UCSD-AML1 (cell line): ENCODE results near the gene SNAPC4.
"Not testable (repeated sequence)": the region's sequence is repeated elsewhere in the genome, so short reads cannot be mapped to it uniquely, and the experiment has no call there.

ENCODE experiments used
- DNase-seq: peaks from one replicate; lab custom pipeline; 2025; ENCODE audit not compliant: unreplicated experiment; lab: John Stamatoyannopoulos, UW

SNAPC4 gene

DNA sequence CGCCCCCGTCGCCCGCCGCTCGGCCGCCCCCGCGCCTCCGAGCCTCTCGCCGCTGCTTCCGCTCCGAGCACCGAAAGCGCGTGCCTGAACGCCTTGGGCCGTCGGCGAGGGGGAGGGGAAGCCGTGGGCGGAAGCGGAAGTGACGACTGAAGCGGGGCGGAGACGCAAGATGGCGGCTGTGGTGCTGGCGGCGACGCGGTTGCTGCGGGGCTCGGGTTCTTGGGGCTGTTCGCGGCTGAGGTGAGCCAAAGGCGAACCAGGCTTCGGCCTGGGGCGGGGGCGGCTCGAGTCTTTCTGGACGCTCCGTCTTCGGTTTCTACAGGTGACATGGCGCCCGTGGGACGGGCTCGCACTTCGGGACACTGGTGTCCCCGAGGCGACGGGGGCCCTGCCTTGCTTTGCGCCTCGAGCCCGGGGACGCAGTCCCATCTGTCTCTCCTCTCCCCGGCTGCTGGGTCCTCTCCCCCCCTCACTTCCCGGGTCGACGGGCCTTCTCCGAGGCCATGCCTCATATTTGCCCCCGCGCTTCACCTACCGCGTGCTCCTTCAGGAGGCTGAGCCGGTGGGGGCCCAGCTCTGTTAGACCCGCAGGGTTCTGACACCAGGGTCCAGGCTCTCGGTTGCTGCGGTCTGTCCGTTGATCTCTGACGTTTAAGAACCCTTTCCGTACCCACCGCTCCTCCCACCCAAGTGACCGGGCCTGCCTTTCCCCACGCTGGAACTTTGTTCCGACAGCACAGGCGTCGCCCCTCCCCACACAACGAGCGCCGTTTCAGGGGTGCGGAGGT is 10.7 kb upstream of the SNAPC4 start, which contains the start of the genes ENTR1 and PMPCA:
Gene ENTR1 (minus strand): TSS at position 115 of the 788 bp plus-strand sequence. CDS start 217 bp downstream, outside the sequence.
Gene PMPCA (plus strand): TSS at position 159 of the 788 bp plus-strand sequence. CDS start 11 bp downstream, at position 170.
- DNase-seq = peak; percentile 90

DNA sequence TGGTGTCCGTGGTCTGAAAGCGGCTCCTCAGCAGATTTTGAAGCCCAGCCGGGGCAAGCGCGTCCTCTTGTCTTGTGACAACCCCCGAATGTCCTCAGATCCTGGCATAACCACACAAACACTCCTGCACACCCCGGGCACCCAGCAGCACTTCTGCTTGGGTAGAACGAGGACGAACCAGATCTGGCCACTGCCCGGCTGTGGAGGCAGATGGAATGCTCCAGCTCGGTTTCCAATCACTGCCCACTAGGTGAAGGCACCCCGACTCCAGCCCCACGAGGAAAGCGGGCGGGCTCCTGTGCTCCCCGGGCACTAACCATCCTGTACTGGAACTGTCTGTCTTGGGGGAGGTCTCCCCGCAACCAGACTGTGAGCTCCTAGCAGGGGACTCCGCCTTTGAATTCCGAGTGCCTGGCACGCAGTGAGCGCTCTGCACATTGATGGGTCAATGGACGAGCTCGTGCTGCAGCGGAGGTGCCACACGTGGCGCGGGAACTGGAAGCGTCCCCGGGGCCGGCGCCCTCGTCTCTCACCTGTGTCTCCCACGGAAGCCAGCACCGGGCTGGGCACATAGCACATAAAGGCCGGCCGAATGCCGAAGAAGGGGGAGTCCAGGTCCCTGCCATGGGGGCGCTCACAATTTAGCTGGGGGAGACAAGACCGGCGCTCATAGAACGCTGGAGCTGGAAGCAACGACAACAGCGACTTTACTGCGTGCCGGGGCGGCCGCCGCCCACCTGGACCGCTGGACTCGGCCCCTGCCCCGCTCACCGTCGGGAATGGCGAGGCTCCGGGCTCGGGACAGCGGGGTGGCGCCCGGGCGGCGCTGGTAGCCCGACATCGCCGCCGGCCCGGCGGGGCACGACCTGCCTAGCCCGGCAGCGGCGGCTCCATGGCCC is 9.8 kb upstream of the SNAPC4 start:
- peak; percentile 33 for DNase-seq

DNA sequence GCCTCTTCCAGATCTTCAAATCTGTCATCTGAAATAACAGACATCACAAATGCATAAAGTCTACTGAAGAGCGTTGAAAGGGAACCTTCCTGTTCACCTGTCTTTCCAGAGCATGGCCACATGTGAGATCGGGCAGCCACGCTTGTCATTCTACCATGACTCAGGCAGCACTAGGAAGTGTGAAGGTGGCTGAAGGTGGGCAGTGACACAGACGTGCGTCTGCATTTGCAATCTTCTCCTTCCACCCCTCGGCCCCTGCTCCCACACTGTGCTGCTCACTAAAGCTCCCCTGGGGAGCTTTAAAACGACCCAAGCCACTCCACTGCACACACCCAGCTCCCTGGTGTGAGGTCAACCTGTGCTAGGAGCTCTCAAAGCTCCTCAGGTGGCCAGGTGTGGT is 7.9 kb upstream of the SNAPC4 start:
- DNase-seq = no peak

DNA sequence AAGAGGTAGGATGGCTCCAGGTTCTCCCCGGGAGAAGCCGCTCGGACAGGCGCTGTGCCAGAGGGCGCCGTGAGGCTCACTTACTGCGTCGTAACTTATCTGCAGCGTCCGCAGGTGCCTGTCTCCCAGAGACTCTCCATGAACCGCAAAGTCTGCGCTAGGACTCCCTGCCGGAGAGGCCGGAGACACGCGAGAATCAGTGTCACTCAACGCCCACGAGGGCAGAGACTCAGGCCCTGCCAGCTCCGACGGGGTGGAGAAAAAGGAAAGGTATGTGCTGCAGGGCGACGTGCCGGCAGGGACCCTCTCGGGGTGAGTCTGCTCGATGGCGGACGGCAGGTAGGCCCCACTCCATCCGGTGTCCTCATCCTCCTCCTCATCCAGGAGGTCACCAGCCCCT is 7.1 kb upstream of the SNAPC4 start:
- DNase-seq = not testable (repeated sequence)

DNA sequence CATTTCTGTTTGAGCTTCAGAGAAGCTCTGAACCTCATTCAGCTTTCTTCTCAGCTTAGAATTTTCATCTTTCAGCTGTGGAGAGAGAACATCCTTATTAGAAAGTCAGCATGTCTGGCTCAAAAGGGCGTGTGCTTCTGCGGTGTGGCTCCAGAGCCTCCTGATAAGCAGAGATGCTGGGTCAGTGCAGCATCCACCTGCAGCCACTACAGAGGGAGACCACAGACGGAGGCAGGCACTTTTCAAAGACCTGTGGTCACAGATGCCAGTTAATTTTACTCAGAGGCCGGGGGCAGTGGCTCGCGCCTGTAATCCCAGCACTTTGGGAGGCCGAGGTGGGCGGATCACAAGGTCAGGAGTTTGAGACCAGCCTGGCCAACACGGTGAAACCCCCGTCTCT is 5.9 kb upstream of the SNAPC4 start:
- DNase-seq = not testable (repeated sequence)

DNA sequence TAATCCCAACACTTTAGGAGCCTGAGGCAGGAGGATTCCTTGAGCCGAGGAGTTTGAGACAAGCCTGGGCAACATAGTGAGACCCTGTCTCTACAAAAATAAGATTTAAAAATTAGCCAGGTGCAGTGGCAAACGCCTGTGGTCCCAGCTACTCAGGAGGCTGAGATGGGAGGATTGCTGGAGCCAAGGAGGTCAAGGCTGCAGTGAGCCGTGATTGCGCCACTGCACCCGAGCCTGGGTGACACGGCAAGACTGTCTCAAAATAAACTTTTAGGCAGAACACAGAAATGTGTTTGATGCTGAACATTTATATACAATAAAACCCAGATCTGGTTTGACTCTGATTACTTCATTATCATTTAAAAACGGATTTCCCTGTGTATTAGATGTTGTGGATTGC is 5.5 kb upstream of the SNAPC4 start:
- no peak for DNase-seq

DNA sequence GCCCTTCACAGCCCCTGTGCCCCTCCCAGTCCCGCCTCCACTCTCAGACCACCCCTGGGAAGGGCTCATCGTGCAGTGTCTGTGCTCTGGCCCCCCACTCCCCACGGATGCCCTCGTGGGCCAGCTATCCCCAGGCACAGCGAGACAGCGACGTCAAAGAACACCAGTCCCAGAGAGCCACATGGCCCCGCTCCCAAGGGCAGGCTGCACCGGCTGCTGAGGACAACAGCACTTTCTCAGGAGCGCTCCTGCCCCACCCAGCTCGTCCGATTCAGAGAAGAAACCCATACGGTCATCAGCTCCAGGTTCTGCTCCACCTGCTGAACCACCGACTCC is 4.8 kb upstream of the SNAPC4 start:
- no peak for DNase-seq

DNA sequence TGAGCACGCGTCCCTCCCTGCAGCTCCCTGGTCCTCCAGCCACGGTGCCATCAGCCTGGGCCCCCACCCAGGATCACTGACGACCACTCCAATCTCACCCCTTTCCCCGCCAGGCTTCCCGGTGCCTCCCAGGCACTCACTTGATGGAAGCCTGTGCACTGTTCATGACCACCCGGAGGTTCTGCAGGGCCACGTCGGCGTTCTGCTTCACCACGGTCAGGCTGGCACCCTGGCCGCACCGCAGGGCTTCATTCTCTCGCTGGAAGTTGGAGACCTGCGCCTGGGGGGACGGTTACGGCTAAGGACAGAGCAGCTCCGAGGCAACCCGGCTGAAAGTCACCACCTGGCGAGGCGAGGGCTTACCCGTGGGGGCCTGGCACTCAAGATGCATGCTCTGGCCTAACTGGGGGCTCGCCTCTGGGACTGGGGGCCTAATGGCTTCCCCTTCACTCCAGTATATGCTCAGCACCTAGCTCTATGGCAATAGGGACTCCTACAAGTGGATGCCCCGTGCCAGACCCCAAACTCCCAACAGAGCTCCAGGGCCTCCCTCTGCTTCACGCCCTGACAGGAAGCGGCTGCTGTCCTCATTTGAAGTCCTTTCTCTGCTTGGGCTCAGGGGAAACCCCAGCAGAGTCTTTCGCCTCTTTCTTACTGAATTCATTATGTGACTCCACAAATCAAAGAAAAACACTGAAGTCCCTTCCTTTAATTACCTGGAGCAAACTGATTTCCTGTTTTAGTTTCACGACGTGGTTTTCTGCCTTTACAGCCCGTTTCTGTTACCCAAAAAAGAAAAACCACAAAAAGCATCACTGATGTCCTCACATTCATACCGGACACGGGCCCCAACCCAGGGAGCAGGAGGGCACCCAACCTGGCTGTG is 4.2 kb upstream of the SNAPC4 start:
- no peak for DNase-seq

DNA sequence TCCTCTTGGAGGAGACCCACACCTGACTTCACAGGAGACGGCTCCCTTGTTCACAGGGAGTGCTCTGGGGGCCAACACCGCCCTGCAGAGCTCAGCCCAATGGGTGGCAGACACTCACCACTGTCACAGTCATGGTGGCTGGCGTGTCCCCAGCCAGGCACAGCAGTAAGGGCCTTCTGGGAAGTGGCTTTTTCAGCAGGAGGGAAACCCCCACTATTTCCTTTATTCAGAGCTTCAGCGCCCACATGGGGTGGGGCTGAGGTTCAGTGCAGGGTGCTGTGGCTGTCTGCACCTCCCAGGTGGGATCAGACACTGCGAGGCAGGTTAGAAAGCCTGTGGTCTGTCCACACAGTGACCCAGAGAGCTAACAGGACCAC is 3.6 kb upstream of the SNAPC4 start:
- DNase-seq = no peak

DNA sequence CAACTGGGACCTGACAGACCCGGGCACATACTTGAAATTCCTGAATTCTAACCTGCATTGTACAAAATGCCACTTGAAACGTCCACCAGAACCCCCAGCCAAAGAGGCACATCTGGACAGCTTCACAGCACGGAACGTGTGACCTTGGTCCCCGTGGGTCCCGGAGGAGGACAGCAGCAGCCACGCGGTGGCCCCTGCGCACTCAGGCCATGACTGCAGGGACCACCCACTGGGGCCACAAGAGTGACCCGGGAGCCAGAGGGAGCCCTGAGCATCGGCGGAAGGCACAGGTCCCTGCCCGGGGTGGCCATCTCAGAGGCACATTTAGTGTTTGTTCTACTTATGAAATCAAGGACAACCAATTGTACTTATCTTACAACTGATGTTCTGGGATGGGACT is 2.1 kb upstream of the SNAPC4 start:
- DNase-seq = no peak

DNA sequence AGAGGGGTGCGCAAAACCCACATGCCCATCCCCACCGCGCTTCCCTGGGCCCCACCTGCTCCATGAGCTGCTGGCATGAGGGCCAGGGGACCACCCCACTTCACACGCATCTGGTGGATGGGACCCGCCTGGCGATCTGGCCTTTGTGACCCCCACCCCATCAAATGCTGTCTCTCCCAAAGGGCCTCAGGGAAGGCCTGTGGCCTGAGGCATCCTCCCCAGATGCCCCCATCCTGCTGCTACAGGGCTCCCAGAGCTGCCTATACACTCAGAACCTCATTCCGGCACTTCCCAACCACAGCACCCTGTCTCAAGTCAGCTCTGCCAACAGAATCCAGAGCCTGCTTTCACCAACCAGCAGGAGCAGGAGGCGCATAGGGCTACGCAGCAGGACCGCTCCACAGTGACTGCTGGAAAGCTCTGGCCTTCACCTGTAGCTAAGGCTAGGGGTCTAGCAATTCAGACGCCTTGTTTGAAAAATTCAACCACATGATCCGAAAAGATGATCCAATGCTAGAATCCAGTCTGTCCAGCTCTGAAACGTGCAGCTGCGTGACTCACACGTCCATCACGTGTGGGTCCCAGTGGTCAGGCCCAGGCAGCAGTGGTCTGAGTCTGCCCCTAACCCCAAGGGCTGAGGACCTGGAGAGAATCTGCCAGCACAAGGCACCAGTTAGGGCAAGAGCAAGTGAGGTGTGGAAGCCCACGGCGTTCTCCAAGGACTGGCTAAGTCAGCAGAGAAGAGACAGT is 1.4 kb upstream of the SNAPC4 start:
- no peak for DNase-seq

DNA sequence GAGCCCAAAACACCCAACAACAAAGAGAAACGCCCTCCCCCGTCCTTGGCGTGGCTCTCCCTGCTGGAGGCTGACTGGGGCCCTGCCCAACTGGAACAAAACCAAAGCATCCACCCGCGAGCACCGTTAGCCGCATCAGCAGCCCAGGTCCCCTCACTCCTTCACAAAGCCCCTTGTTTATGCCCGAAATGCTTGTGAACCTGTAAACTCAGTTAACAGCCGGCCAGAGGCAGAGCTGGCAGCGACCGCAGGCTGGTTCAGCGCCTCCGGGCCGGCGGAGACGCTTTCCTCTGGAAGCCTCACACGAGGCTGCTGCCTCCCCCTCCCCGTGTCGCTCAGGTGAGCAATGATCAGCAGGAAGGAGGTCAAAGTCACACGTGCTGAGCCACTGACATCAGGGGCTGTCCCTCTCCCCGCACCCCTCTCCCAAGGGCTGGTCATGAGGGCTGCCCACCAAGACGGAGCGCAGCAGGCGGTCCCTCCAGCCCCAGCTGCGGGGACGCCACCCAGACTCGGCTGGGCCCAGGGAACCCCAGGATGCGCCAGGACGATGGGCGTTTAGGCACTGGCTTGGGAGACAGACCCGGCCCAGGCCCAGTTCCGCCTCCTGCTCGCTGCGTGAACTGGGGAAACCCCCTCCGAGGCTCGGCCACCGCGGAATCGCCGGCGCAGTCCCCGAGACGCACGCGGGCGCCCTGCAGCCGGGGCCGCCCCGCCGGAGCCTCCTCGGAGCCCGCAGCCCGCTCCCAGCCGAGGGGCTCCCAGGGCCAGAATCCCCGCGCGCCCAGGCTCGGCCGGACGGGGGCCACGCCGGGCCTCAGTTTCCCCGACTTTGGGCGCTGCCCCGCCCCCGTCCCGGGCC is 563 bp downstream of the SNAPC4 start:
- DNase-seq = peak; percentile 25

DNA sequence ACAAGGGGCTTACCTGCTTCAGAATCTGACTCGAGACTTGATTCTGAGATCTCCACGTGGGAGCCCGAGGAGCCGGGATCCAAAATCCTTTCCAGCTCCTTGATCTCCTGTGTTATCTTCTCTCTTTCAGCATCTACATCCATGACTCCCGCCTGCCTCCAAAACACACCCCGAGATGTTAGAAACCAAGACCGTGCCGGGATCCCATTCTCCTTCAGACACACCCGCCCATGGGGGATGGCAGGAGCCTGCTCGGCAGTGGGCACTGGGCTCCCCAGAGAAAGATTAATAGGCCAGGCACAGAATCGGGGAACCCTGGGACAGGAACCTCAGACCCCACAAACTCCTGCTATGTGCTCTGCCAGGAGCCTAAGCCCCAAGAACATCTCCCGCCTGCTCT is 1.7 kb downstream of the SNAPC4 start:
- DNase-seq = no peak

DNA sequence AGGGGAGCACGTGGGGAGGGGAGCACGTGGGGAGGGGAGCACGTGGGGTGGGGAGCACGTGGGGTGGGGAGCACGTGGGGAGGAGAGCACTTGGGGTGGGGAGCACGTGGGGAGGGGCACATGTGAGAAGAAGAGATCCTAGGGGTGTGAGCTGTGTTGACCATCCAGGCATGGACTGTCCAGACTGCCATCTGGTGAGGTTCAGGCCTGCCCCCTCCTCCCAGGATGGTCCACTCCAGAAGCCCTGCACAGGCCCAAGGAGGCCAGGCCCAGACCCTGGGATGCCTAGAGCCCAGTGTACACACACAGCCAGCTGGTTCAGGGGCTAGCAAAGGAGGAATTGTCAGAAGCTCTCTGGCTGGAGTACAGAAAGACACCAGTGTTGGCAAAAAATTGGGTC is 2.3 kb downstream of the SNAPC4 start:
- no peak for DNase-seq

DNA sequence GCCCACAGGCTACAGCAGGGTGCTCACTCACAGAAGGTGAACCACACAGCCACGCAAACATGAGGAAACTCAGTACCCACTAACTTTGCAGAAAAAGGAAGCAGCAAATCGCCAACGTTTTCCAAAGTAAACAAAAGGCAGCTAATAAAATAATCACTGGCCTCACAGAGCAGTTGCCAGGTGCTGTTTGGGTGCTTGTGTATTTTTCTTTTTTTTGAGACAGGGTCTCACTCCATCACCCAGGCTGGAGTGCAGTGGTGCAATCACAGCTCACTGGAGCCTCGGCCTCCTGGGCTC is 3.8 kb downstream of the SNAPC4 start:
- DNase-seq = no peak

DNA sequence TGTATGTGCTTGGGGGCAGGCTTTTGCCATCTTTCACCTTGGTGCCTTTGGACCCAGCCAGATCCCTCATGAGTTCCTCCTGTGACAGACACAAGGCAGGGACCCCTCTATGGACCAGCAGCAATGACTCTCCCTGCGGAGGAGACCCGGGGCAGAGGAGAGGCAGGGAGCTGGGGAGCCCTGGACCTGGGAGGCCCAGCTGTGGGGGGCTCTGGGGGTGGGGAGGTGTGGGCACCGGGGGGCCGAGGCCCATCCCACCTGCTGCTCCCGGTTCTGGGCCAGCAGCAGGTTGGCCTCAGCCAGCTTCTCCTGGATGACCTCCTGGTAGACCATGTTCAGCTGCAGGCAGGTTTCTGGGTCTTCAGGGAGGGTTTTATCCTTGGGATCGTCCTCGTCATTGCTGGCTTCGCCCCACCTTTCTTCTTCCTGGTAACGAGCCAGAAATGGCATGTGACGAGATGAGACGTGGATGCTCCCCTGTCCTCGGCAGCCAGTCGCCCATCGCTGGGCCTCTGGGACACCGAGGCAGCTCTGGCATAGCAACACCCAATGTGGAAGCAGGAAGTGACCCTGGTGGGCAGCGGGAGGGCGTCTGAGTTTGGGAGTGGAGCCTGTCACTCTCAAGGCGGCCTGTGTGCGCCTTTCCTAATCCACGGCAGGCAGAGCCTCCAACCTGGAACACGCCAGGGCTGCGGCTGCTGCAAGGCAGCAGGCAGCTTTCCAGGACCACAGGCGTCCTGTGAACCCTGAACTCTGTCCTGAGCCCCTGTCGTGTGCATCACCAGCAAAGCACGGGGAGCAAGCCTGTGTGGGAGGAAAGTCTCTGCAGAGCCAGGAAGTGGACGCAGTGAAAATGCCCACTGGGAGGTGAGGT is 4.4 kb downstream of the SNAPC4 start:
- no peak for DNase-seq

DNA sequence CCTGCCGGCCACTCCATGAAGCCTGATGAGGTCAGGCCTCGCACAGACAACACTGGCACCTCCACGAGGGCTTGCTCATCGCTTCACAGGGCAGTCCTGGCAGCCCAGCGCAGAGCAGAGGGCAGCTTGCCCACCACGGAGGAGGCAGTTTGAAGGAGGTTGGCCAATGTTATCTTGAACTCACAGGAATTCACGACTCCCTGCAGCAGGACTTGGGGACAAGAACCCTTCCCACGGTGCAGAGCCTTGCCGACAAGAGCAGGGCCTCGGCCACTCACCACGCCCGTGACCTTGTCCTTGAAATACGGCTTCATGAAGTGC is 5.0 kb downstream of the SNAPC4 start:
- no peak for DNase-seq

DNA sequence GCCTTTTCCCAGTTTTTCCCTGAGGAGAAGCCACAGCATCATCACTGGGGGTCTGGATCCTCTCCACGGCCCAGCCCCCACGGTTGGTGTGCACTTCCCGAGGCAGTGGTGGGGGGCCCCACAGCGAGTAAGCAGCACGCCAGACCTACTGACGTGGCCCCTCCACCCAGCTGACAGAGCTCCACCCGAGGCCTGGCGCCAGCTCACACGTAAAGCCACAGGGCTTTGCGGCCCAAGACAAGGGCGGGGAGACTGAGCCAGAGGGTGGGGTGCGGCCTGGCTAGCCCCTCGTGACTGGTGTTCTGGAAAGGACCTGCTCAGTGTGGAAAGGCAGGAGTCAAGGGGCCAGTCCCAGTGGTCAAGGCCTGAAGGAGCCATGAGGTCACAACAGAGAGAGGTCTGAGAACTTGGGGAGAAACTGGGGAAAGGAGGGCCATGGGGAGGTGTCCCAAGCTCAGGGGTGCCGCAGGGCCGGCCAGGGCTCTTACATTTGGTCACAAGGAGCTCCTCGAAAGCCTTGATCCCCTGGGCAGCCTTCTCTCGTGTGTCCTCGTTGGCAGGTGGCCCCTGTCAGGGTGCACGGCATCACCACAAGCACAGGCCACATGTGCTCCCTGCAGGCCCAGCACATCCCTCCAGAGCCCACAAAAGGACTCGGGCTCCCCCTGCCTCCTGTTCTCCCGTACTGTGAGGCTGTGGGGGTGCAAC is 5.5 kb downstream of the SNAPC4 start:
- DNase-seq = no peak
